Coronary artery (tissue), 2 donors: ENCODE measurements around the gene TMEM132E.

Experiments
- DNase-seq: peaks from one replicate; pipeline ENCODE4 v3.0.0-alpha.2; 2017; ENCODE audit warnings: low spot score
- H3K27ac ChIP-seq, 2 donors: fragments of 200-600 bp; sonication (generic); one replicate each; pipeline ENCODE4 v1.5.1; 2016 to 2019
- H3K4me3 ChIP-seq: fragments of 200-600 bp; sonication (generic); 2 replicates; pipeline ENCODE4 v1.5.1; 2016; ENCODE audit warnings: mild to moderate bottlenecking, moderate library complexity
- TF ChIP-seq, protein P1 (sequence below): fragments of 200-600 bp; sonication (generic); IDR thresholded peaks from one replicate; pipeline ENCODE4 v1.5.1; 2019; ENCODE audit warnings: antibody characterized with exemption

Gene TMEM132E

DNA sequence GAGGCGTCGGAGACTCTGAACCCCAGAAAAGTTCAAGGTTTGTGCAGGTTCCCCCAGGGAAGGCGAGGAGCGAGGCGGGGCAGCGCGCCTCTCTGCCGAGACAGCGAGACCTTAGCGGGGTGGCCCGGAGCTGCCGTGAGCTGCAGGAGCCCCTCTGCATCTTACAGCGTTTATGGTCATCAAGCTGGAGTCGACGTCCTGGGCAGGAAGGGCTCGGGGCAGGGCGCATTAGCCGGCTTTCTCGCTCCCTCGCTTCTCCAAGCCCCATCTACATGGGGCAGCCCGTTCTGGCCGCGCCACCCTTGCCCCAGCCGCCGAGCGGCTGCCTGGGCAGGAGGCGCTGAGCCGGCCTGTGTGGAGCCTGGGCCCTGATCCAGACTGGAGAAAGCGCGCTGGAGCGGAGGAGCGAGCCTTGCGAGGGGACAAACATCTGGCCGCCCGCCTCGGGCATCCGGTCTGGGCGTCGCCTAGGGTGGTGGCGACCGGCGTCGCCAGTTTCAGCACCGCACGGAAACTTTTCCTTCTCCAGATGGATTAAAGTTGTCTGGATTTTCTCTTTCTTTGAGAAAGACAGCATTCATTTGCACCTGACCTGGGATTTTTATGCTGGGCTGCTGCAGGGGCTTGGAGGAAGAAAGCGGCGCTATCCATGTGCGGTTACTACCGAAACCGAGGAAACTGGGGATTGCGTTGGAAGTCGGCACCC lies 750 bp downstream of the TMEM132E start:
- H3K4me3 ChIP-seq = peak overlapping the region; percentile 75
- TF ChIP-seq, protein P1, sequence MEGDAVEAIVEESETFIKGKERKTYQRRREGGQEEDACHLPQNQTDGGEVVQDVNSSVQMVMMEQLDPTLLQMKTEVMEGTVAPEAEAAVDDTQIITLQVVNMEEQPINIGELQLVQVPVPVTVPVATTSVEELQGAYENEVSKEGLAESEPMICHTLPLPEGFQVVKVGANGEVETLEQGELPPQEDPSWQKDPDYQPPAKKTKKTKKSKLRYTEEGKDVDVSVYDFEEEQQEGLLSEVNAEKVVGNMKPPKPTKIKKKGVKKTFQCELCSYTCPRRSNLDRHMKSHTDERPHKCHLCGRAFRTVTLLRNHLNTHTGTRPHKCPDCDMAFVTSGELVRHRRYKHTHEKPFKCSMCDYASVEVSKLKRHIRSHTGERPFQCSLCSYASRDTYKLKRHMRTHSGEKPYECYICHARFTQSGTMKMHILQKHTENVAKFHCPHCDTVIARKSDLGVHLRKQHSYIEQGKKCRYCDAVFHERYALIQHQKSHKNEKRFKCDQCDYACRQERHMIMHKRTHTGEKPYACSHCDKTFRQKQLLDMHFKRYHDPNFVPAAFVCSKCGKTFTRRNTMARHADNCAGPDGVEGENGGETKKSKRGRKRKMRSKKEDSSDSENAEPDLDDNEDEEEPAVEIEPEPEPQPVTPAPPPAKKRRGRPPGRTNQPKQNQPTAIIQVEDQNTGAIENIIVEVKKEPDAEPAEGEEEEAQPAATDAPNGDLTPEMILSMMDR = no peak
- DNase-seq = no peak
- no peak overlapping the region for H3K27ac ChIP-seq

DNA sequence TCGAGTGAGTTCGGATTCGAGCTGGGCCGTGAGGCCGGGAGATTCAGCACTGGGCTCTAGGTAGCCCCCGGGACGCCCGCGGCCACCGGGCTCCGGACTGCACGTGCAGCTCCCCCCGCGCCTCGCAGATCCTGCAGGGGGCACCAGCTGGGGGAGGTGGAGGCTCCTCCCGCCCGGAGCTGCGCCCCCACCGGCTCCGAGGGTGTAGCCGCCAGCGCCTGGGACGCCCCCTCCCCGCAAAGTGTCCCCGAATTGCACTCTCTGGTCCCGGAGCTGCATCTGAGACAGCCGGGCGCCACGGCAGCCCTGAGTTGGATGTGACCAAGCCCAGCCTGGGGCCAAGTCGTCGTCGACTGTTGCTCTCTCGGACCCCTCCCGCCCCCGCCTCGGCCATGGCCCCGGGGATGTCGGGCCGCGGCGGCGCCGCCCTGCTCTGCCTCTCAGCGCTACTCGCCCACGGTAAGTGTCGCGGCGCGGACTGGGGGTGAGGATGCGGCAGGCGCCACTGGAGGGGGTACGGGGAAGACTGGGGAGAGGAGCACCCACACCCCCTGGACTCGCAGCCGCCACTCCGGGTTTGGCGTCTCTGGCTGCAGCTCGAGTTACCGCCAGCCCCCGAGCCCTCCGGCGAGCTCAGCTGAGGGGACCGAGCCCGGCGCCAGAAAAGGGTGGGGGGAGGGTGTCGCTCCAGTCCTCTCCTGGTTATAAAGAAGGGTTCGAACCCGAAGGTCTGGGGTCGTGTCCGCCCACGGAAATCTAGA lies 1.5 kb downstream of the TMEM132E start:
- TF ChIP-seq, protein P1 = no peak
- H3K4me3 ChIP-seq = peak overlapping the region; percentile 75
- no peak overlapping the region for H3K27ac ChIP-seq
- DNase-seq = no peak

DNA sequence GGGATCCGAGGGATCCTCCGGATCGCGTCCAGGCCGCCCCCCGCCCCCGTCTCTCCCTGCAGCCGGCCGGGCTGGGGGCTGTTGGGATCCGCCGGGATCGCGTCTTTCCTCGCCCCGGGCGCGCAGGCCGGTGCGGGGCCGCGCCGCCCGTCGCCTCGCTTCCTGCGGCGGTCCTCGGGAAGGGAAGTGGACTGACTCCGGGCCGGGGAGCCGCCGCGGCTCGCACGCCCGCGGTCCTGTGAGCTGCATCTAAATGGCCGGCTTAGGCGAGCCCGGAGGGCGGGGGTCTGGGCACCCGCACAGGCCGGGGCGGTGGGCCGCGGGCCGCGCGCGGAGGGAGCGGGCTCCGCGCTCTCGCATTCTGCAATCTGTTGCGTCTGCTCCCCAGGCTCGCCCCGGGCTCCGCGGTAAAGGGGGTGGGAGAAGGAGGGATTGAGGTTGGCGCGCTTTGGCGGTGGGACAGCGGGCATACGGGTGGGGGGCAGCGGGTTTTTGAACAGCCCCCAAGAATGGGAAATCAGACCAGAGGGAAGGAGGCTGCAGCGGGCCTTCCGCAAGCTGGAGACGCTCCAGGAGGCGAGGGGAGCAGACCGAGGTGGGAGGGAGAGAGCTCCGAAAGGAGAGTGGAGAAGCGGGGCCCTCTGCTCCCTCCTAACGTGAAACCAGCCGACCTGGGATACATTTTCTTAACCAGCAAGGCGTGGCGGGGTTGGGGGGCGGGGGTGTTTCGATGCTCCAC lies 2.2 kb downstream of the TMEM132E start:
- Histone ChIP-seq H3K27ac (no peak overlapping the region), H3K4me3 (peak overlapping the region; percentile 75)
- DNase-seq = no peak

DNA sequence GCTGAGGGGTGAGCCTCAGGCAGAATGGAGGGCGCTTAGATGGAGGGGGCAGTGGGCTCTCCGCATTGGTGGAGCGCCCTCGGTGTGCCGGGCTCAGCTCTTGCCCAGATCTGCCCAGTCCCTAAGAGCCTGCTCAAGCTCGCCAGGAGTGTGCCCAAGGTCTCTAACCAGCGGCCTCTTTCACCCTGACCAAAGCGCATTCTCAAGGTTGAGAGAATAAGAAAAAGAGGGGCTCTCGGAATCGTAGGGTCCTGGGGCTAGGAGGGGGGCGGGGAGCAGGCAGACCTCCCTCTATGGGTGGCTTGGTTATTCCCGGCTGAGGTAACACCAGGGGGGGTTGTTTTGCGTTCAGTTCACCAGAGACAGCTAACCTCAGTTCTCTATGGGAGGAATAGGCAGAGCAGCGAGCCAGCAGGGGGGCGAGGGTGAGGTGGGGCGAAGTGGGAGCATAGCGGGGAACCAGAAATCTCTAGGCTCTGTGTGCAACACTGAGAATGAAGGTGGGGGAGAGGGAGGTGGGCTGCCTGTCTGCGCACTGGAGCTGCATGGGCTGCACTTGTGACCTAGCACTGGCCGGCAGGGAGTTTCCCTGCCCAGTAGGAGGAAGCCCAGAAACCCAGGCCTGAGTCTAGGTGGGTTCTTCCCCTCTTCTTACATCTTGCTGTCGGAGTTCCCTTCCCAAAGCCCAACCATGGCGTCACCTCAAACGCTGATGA lies 3.0 kb downstream of the TMEM132E start:
- Histone ChIP-seq H3K27ac (no peak overlapping the region), H3K4me3 (peak overlapping the region; percentile 75)
- TF ChIP-seq, protein P1 = no peak
- DNase-seq = no peak

More for the DNA sequence above, 2.2 kb downstream of the TMEM132E start:
- TF ChIP-seq, protein P1 = no peak

DNA sequence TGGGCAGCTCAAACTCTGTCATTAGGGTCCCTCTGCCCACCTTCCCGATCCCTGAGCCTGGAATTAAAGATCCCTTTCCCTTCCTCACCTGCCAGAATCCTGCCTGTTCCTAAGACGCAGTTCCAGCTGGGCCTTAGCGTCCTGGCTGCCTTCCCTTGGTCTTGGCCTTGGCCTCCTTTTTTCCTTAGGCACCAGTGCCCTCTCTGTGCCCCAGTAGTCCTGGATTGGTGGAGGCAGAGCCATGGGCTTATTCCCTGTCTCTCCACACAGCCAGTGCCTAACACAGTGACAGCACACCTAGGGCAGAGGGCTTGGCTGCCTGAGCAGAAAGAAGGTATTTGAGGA lies 3.5 kb downstream of the TMEM132E start:
- TF ChIP-seq, protein P1 = no peak
- Histone ChIP-seq H3K27ac (no peak overlapping the region), H3K4me3 (no peak overlapping the region)
- no peak for DNase-seq

DNA sequence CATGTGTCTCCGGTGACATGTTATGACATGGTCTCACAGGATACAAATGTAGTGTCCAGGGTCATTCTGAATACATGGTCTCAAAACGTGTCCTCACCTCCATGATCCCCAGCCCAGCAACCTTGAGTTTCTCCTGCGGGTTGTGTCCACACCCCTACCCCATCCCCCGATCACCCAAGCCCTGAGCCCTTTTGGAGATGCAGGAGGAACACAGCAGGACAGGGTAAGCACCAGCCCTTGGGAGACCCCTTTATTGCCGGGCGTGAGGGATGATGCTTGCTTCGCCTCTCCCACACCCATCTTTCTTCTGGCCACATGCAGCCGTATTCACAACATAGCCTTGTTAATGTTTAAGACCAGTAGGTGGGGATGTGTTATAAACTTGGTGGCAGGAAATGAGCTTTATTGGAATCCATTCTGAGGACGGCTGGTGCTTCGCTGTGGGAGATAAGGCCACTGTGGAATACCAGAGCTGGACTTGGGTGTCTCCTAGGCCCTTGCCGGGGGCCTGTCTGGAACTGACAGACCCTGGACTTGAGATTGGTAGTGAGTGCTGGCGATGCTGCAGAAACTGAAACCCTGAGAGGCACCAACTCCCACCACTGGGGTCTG lies 5.5 kb downstream of the TMEM132E start:
- no peak for DNase-seq
- Histone ChIP-seq H3K4me3 (no peak overlapping the region), H3K27ac (no peak overlapping the region)
- TF ChIP-seq, protein P1 = no peak
